Measurements from ENCODE around the gene NAALAD2.
A peak's percentile ranks its signal among the peaks of the same experiment; 100 is the strongest.
"Not testable (repeated sequence)": the region's sequence is repeated elsewhere in the genome, so short reads cannot be mapped to it uniquely, and the experiment has no call there.

Gene NAALAD2

GRCh38 chr11:90189011-90189410 is 54.5 kb downstream of the NAALAD2 start:
- no peak for DNase-seq
- Histone ChIP-seq H3K4me3 (ENCODE audit: low read depth, low read length) (no peak overlapping the region), H3K4me1 (no peaks in the 10 kb centered on the region), H3K36me3 (peaks cover 36% of the 10 kb centered on the region), H3K9me3 (no peaks in the 10 kb centered on the region), H3K27me3 (no peaks in the 10 kb centered on the region)
- TF ChIP-seq CTCF (IDR thresholded peaks at IDR 0.05; ENCODE audit: low read depth, low read length) = no peak

DNA sequence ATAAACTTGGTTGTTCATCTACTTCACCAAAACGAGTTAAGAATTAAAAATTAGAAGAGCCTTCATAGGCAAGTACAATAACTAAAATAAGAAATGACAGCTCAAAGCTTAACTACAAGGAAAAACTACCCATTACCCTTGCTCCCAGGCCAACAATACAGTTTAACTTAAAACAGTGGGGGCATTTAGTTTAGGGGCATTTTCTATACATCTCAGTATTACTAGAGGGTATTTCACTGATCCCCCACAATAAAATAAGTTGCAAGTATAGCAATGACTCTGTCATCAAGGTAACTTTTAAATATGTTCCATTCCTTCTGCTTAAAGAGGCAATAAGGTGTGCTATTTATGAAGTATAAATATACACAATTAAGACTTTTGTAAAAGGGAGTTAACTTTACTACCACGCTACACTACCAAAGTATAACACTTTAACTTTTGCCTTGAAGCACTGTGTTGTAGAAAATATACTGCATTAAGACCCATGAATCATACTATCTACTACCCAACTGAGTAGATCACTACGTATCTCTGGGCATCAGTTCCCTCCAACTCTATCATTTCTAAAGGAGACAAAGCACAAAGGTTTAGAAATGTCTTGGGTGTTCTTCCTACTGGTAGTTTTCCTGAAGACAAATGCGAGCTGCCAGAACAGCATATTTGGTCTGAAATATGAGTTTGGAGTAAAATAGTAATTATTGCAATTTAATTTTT is 58.6 kb downstream of the NAALAD2 start:
- Histone ChIP-seq H3K9me3 (no peaks in the 10 kb centered on the region), H3K36me3 (peaks cover 45% of the 10 kb centered on the region), H3K27me3 (no peaks in the 10 kb centered on the region), H3K4me3 (ENCODE audit: low read depth, low read length) (no peak overlapping the region), H3K4me1 (no peaks in the 10 kb centered on the region)
- no peak for DNase-seq
- no peak for TF ChIP-seq CTCF (IDR thresholded peaks at IDR 0.05; ENCODE audit: low read depth, low read length)

DNA sequence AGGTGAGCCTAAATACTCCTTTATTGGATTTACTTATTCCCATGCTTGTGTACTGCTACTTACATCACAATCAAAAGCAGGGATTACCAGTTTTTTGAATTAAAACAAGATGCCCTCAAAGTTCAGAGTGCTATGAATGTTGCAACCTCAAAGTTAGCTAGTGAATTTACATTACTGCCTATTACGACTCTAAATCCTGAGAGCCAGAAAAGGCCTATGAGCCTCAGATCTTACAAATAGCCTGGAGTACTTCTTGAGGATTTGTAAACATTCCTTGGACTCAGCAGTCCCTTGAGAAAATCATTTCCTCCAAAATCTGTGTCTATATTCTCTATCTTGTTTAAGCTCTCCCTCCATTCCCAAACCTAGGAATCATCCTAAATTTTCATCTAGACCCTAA is 62.9 kb downstream of the NAALAD2 start:
- no peak for TF ChIP-seq CTCF (IDR thresholded peaks at IDR 0.05; ENCODE audit: low read depth, low read length)
- DNase-seq = no peak
- no peaks in the 10 kb centered on the region for H3K4me1 ChIP-seq
- H3K27me3 ChIP-seq = no peaks in the 10 kb centered on the region
- H3K4me3 ChIP-seq (ENCODE audit: low read depth, low read length) = no peak overlapping the region
- H3K36me3 ChIP-seq = peaks cover 51% of the 10 kb centered on the region
- no peaks in the 10 kb centered on the region for H3K9me3 ChIP-seq

DNA sequence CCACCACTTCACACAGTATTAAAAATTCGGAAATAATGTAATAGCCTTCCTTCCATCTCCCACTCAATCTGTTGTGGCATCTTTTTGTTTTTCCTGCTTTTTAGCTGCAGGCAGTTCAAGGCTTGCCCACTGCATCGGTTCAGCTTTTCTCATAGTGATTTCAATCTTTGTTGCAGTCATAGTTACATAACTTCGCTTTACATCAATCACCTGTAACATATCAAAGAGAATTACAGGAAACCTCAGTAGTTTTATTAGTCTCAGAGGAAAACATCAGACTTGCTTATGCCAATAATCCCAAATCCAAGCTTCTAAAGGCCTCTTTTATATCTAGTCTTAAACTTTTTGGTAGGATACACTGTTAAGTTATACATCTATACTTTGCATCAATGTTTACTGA is 67.9 kb downstream of the NAALAD2 start:
- no peak for DNase-seq
- Histone ChIP-seq H3K27me3 (no peaks in the 10 kb centered on the region), H3K4me3 (ENCODE audit: low read depth, low read length) (no peak overlapping the region), H3K4me1 (peaks cover 4% of the 10 kb centered on the region), H3K36me3 (peaks cover 70% of the 10 kb centered on the region), H3K9me3 (no peaks in the 10 kb centered on the region)
- TF ChIP-seq CTCF (IDR thresholded peaks at IDR 0.05; ENCODE audit: low read depth, low read length) = no peak

- Histone ChIP-seq H3K36me3 (peaks cover 73% of the 10 kb centered on the region), H3K27me3 (no peaks in the 10 kb centered on the region), H3K9me3 (no peaks in the 10 kb centered on the region), H3K4me3 (ENCODE audit: low read depth, low read length) (no peak overlapping the region), H3K4me1 (peaks cover 4% of the 10 kb centered on the region)
- TF ChIP-seq CTCF (IDR thresholded peaks at IDR 0.05; ENCODE audit: low read depth, low read length) = no peak
- DNase-seq = no peak
Observed at GRCh38 chr11:90204407-90204806, 69.9 kb downstream of the NAALAD2 start.

GRCh38 chr11:90204832-90205646 is 70.6 kb downstream of the NAALAD2 start:
- Histone ChIP-seq H3K9me3 (no peaks in the 10 kb centered on the region), H3K36me3 (peaks cover 75% of the 10 kb centered on the region), H3K4me1 (peaks cover 4% of the 10 kb centered on the region), H3K4me3 (ENCODE audit: low read depth, low read length) (no peak overlapping the region), H3K27me3 (no peaks in the 10 kb centered on the region)
- no peak for DNase-seq
- TF ChIP-seq CTCF (IDR thresholded peaks at IDR 0.05; ENCODE audit: low read depth, low read length) = peak; percentile 92

- H3K9me3 ChIP-seq; H3K27me3 ChIP-seq; H3K4me3 ChIP-seq (ENCODE audit: low read depth, low read length); DNase-seq; H3K4me1 ChIP-seq: not testable (repeated sequence)
- H3K36me3 ChIP-seq = peaks cover 87% of the 10 kb centered on the region
Observed at GRCh38 chr11:90207992-90208391, 73.5 kb downstream of the NAALAD2 start.
